SK-N-SH (cell line): ENCODE results near the gene ITGAV. TPM values are rescaled to one million over a fixed set of nuclear protein-coding genes. Genes with fewer than 3 reads are reported as not detected.
A peak's percentile ranks its signal among the peaks of the same experiment; 100 is the strongest.

Source experiments
- CTCF ChIA-PET: fragments of 300-600, 350-600 bp; formaldehyde crosslinking; extraction: SDS; loops from one replicate; lab custom pipeline; 2021; lab: Yijun Ruan, JAX
- POLR2A ChIA-PET: fragments of 350-600 bp; sonication (Branson Sonifier 250); formaldehyde crosslinking; extraction: SDS; loops from one replicate; lab custom pipeline; 2020; ENCODE audit warnings: antibody characterized with exemption, inconsistent platforms; lab: Yijun Ruan, JAX
- DNase-seq: peaks from one replicate; pipeline ENCODE4 v3.0.0; 2012
- H2AFZ ChIP-seq: fragments of 200-600 bp; sonication (generic); 2 replicates; pipeline ENCODE4 v1.8.1; 2016; ENCODE audit warnings: antibody characterized with exemption, mild to moderate bottlenecking, low read depth
- H3F3A ChIP-seq: fragments of 200-600 bp; sonication (generic); replicated peaks from 2 replicates; pipeline ENCODE3; 2016; ENCODE audit warnings: antibody characterized with exemption, mild to moderate bottlenecking; ENCODE audit not compliant: insufficient read depth
- H3K27ac ChIP-seq, 2 experiments: fragments of 200-500 bp in 1 of 2; fragments of 200-600 bp in 1 of 2; sonication (Bioruptor generic) in 1 of 2; sonication (generic), shearing (Covaris generic) in 1 of 2; 2 replicates each; pipeline versions ENCODE4 v1.5.1 to v1.6.1; 2014 to 2016; ENCODE audit warnings: low read depth in 2 of 2, inconsistent platforms in 1 of 2, low read length in 1 of 2, mild to moderate bottlenecking in 1 of 2, mixed read lengths in 1 of 2
- H3K27me3 ChIP-seq: fragments of 200-600 bp; sonication (generic), shearing (Covaris generic); 2 replicates; pipeline ENCODE4 v1.6.1; 2016; ENCODE audit warnings: mixed run types; ENCODE audit not compliant: insufficient read depth
- H3K36me3 ChIP-seq, 2 experiments: fragments of 200-500 bp in 1 of 2; fragments of 200-600 bp in 1 of 2; sonication (Bioruptor generic) in 1 of 2; sonication (generic) in 1 of 2; replicated peaks in 1 of 2; 2 replicates each; pipeline versions ENCODE3 to v1.5.1; 2014 to 2016; ENCODE audit warnings: low read length in 1 of 2, mild to moderate bottlenecking in 1 of 2; ENCODE audit not compliant: insufficient read depth in 2 of 2, control insufficient read depth in 1 of 2
- H3K4me1 ChIP-seq, 2 experiments: fragments of 200-500 bp in 1 of 2; fragments of 200-600 bp in 1 of 2; sonication (Bioruptor generic) in 1 of 2; sonication (generic), shearing (Covaris generic) in 1 of 2; 2 replicates each; pipeline versions ENCODE4 v1.5.1 to v1.6.1; 2014 to 2016; ENCODE audit warnings: low read depth in 1 of 2, low read length in 1 of 2, mixed run types in 1 of 2; ENCODE audit not compliant: insufficient read depth in 2 of 2, control insufficient read depth in 1 of 2
- H3K4me2 ChIP-seq: fragments of 200-600 bp; sonication (generic), shearing (Covaris generic); 2 replicates; pipeline ENCODE4 v1.6.1; 2017; ENCODE audit warnings: mixed run types
- H3K4me3 ChIP-seq, 2 experiments: fragments of 200-500 bp in 1 of 2; fragments of 200-600 bp in 1 of 2; sonication (Bioruptor generic) in 1 of 2; sonication (generic), shearing (Covaris generic) in 1 of 2; 2 replicates each; pipeline versions ENCODE4 v1.5.1 to v1.8.1; 2014 to 2016; ENCODE audit warnings: low read depth in 2 of 2, inconsistent platforms in 1 of 2, low read length in 1 of 2, mild to moderate bottlenecking in 1 of 2, mixed read lengths in 1 of 2, moderate library complexity in 1 of 2
- H3K79me2 ChIP-seq: fragments of 200-600 bp; sonication (generic); 2 replicates; pipeline ENCODE4 v1.8.1; 2017; ENCODE audit warnings: mild to moderate bottlenecking; ENCODE audit not compliant: insufficient read depth
- H3K9ac ChIP-seq: fragments of 200-600 bp; sonication (generic); 2 replicates; pipeline ENCODE4 v1.6.1; 2017; ENCODE audit warnings: mixed run types
- H3K9me2 ChIP-seq: fragments of 200-600 bp; sonication (generic); 2 replicates; pipeline ENCODE4 v1.6.1; 2017; ENCODE audit warnings: mixed run types
- H3K9me3 ChIP-seq: fragments of 200-600 bp; sonication (generic); 2 replicates; pipeline ENCODE4 v1.6.1; 2017; ENCODE audit warnings: mixed run types, mild to moderate bottlenecking, moderate library complexity
- H4K20me1 ChIP-seq: fragments of 200-600 bp; sonication (generic); 2 replicates; pipeline ENCODE4 v1.6.1; 2017; ENCODE audit warnings: mild to moderate bottlenecking, mixed run types; ENCODE audit not compliant: insufficient read depth
- EP300 ChIP-seq, 2 experiments: IDR thresholded peaks; 2 replicates each; pipeline versions ENCODE4 v1.4.0 to v1.6.1; 2012; ENCODE audit warnings: borderline replicate concordance in 1 of 2, low read depth in 1 of 2, low read length in 1 of 2
- EZH2phosphoT487 ChIP-seq: fragments of 200-600 bp; sonication (generic); IDR thresholded peaks from 2 replicates; pipeline ENCODE4 v1.6.1; 2017; ENCODE audit warnings: low read depth, mixed run types, mild to moderate bottlenecking, antibody characterized with exemption, moderate library complexity, borderline replicate concordance
- FOSL2 ChIP-seq: IDR thresholded peaks from 2 replicates; pipeline ENCODE4 v1.4.0; 2012; ENCODE audit warnings: low read depth, mild to moderate bottlenecking, moderate library complexity, borderline replicate concordance
- NFIC ChIP-seq: IDR thresholded peaks from 2 replicates; pipeline ENCODE4 v1.4.0; 2012; ENCODE audit warnings: borderline replicate concordance
- NRF1 ChIP-seq: IDR thresholded peaks from 2 replicates; pipeline ENCODE4 v1.6.1; 2012; ENCODE audit warnings: low read depth, mild to moderate bottlenecking, low read length
- RCOR1 ChIP-seq: fragments of 150-350 bp; IDR thresholded peaks from 2 replicates; pipeline ENCODE4 v1.6.1; 2017; ENCODE audit warnings: antibody characterized with exemption, low read length
- RXRA ChIP-seq: IDR thresholded peaks from 2 replicates; pipeline ENCODE4 v1.4.0; 2012; ENCODE audit warnings: low read depth, mild to moderate bottlenecking, borderline replicate concordance
- SIN3A ChIP-seq: IDR thresholded peaks from 2 replicates; pipeline ENCODE4 v1.6.1; 2012; ENCODE audit warnings: low read depth, mild to moderate bottlenecking, low read length, moderate library complexity, borderline replicate concordance
- SMC3 ChIP-seq: IDR thresholded peaks from 2 replicates; pipeline ENCODE4 v1.6.1; 2012; ENCODE audit warnings: low read depth, low read length, improper control_type of control experiment
- TCF12 ChIP-seq: IDR thresholded peaks from 2 replicates; pipeline ENCODE4 v1.4.0; 2012
- WGBS: methylation state at CpG from one replicate; pipeline ENCODE4 v1.1.6; 2017; ENCODE audit warnings: low lambda C conversion rate; 5-methylcytosine and 5-hydroxymethylcytosine counted together
- polyA plus RNA-seq, 3 experiments: library from polyadenylated mRNA; depleted of rRNA; stranded (reverse); fragments of >200 nt; gene quantifications; 2 replicates each; pipeline ENCODE4 v1.2.3, GENCODE V29; 2012
- TF ChIP-seq, protein P1 (sequence below): fragments of 200-600 bp; sonication (generic); IDR thresholded peaks from 2 replicates; pipeline ENCODE4 v1.6.1; 2017; ENCODE audit warnings: antibody characterized with exemption, mild to moderate bottlenecking, moderate library complexity
- TF ChIP-seq, protein P2 (sequence below): IDR thresholded peaks from 2 replicates; pipeline ENCODE4 v1.4.0; 2012; ENCODE audit warnings: low read depth

ITGAV gene
- polyA plus RNA-seq, 1 of the 3 experiments (the other 2 are of a cell fraction): 24.3 TPM

DNA sequence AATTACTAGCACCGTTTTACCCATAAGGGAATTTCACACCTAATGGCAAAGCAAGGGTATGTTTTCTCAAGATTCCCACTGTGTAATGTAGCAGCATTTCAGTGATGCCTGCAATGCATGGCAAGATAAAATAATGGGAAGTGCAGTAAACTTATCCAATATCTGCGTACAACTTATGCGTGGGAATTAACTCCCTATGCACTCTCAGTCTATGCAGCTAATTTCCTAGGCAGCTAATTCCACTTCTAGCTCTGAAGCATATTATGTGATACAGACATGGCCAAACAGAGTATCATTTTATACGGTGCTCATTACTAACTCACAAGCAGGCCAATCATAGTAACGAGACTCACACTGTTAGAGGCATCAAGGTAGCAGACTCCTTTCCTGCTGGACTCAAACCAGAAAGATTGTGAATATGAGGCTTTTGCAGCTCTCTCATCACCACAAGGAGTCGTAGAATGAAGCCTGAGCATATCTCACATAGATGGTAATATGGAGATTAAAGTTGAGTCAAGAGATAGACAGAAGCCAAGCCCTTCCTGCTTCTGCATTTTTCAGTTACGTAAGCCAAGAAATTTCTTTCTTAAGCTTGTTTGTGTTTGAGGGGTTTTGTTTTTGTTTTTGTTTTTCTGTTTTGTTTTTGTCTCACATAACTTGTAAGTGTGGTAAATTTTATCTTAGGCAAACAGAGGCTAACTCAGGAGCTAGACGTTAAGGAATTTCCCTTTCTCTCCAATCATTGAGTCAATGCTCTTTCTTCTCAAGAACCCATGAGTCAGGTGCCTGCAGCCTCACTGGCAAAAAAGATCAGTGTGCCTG lies 34.8 kb upstream of the ITGAV start:
- peaks cover 0 to 8% of the 10 kb centered on the region in 2 experiments; a peak in 1 of 4 replicates for H3K4me1 ChIP-seq
- H3K4me3 ChIP-seq: no peak overlapping the region
- ChIA-PET POLR2A (no interaction called here), CTCF (interaction anchor here (1.0 kb wide), 1 partner anchor 34 kb away, joined by 4 read pairs; the partner anchor contains the start of gene ITGAV)
- no peaks in the 10 kb centered on the region for H3K9me3 ChIP-seq
- no peaks in the 10 kb centered on the region for H3F3A ChIP-seq
- H3K36me3 ChIP-seq: no peaks in the 10 kb centered on the region
- H2AFZ ChIP-seq: no peak overlapping the region
- no peak for DNase-seq
- WGBS: 75% methylated on average over 8 of the region's 8 CpGs
- H3K4me2 ChIP-seq: no peak overlapping the region
- H3K79me2 ChIP-seq: no peaks in the 10 kb centered on the region
- H3K27me3 ChIP-seq: no peaks in the 10 kb centered on the region
- H3K27ac ChIP-seq: no peak overlapping the region
- TF ChIP-seq RCOR1: no peak
- TF ChIP-seq, protein P1, sequence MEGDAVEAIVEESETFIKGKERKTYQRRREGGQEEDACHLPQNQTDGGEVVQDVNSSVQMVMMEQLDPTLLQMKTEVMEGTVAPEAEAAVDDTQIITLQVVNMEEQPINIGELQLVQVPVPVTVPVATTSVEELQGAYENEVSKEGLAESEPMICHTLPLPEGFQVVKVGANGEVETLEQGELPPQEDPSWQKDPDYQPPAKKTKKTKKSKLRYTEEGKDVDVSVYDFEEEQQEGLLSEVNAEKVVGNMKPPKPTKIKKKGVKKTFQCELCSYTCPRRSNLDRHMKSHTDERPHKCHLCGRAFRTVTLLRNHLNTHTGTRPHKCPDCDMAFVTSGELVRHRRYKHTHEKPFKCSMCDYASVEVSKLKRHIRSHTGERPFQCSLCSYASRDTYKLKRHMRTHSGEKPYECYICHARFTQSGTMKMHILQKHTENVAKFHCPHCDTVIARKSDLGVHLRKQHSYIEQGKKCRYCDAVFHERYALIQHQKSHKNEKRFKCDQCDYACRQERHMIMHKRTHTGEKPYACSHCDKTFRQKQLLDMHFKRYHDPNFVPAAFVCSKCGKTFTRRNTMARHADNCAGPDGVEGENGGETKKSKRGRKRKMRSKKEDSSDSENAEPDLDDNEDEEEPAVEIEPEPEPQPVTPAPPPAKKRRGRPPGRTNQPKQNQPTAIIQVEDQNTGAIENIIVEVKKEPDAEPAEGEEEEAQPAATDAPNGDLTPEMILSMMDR: peak; percentile 12; the same call in 1 of the 2 replicates
- H3K9ac ChIP-seq: no peak overlapping the region
- H4K20me1 ChIP-seq: no peaks in the 10 kb centered on the region
- H3K9me2 ChIP-seq: no peaks in the 10 kb centered on the region

DNA sequence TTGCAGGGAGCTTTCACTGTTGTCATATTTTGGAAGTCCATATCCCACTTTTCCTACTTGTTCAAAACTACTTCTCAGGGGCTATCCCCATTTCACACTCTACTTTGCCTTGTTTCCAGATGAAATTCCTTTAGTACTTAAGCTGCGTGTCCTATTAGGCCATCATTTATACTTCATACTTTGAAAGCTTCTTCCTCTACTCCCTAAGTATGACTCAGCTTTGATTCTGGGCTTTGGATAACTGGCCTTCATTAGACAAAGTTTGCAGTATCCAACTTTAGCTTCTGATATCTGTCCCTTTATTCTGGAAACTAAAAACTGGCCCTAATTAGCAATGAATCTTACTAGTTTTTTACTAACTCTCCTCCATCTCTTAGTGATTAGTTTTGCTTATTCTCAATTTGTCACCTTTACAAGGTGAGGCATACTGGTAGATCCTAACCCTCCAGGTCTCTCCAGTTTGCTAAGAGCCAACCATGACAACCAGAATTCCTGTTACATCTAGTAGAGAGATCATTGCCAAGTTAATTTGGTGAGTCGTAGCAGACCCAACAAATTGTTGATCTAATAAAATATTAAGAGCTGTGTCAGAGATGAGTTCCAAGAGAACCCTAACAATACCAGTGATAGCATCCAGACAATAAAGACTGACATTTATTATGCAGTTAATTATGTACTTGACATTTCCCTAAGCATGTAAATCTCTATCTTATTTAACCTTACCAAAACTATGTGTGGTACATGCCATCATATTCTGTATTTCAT lies 31.2 kb upstream of the ITGAV start:
- Histone ChIP-seq H3K9me2 (no peaks in the 10 kb centered on the region), H2AFZ (no peak overlapping the region), H3K79me2 (no peaks in the 10 kb centered on the region), H3K27ac (peak overlapping the region in 1 of 2 experiments; percentile 20; a peak in 1 of 4 replicates), H3K4me2 (no peak overlapping the region), H3K4me1 (peaks cover 0 to 8% of the 10 kb centered on the region in 2 experiments; a peak in 2 of 4 replicates), H3K27me3 (no peaks in the 10 kb centered on the region), H3K9me3 (no peaks in the 10 kb centered on the region)
- ChIA-PET CTCF (no interaction called here), POLR2A (no interaction called here)
- WGBS: 52% methylated on average over 2 of the region's 2 CpGs
- DNase-seq: no peak
- TF ChIP-seq, protein P2, sequence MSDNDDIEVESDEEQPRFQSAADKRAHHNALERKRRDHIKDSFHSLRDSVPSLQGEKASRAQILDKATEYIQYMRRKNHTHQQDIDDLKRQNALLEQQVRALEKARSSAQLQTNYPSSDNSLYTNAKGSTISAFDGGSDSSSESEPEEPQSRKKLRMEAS: no peak
- peak in 1 of 2 experiments; percentile 16; a peak in 1 of 4 replicates for TF ChIP-seq EP300 (IDR thresholded peaks at IDR 0.05; ENCODE audit: borderline replicate concordance in 1 of 2, low read depth in 1 of 2, low read length in 1 of 2)
- no peak for TF ChIP-seq NFIC
- TF ChIP-seq RXRA: no peak
- TF ChIP-seq SMC3: no peak
- 0 out of 2 replicates have a peak, but pooled peaks have one; percentile 8 for TF ChIP-seq FOSL2
- TF ChIP-seq NRF1: no peak
- peak; percentile 12; the same call in 1 of the 2 replicates for TF ChIP-seq TCF12
- TF ChIP-seq EZH2phosphoT487: no peak
- TF ChIP-seq SIN3A: no peak
- TF ChIP-seq, all 33 proteins: peak for 3
- Histone ChIP-seq H3K9ac (no peak overlapping the region), H3F3A (no peaks in the 10 kb centered on the region), H3K4me3 (no peak overlapping the region), H3K36me3 (no peaks in the 10 kb centered on the region), H4K20me1 (no peaks in the 10 kb centered on the region)
